GM08714 (cell line): ENCODE results near the gene TMEM201.

ENCODE experiments used
- H3K4me3 ChIP-seq: fragments of 200-500 bp; sonication (Bioruptor generic); 2 replicates; pipeline ENCODE4 v1.5.1; 2014; ENCODE audit warnings: mild to moderate bottlenecking, low read length, inconsistent platforms
- ZNF274 ChIP-seq: IDR thresholded peaks from 2 replicates; pipeline ENCODE4 v1.6.1; 2012; ENCODE audit warnings: mild to moderate bottlenecking, low read depth, low read length

Gene TMEM201

DNA sequence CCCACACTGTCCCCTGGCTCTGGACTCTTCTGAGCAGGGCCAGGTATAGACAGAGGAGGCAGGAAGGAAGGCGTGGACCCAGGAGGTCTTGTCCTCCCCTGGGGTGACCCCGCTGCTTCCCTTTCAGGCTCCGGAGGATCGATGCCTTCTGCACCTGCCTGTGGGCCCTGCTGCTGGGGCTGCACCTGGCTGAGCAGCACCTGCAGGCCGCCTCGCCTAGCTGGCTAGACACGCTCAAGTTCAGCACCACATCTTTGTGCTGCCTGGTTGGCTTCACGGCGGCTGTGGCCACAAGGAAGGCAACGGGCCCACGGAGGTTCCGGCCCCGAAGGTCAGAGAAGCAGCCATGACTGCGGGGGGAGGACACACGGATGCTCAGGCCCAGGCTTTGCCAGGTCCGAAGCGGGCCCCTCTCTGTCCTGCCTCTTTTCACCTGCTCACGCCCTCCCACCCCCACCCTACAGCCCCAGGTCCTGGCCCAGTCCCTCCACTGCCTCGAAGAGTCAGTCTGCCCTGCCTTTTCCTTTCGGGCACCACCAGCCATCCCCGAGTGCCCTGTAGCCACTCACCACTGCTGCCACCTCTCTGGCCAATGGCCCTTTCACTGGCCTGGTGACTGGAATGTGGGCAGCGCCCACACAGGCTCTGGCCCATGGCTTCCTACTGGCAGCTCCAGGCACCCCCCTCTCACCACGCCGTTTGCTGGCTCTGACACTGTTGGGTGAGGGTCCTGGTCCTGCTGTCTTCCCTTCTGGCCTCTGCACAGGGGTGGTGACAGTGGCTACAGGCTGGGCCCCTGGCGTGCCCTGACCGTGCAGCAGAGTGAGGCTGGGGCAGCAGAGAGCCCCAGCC lies 13.5 kb downstream of the TMEM201 start:
- no peak overlapping the region for H3K4me3 ChIP-seq
- TF ChIP-seq ZNF274 = no peak

DNA sequence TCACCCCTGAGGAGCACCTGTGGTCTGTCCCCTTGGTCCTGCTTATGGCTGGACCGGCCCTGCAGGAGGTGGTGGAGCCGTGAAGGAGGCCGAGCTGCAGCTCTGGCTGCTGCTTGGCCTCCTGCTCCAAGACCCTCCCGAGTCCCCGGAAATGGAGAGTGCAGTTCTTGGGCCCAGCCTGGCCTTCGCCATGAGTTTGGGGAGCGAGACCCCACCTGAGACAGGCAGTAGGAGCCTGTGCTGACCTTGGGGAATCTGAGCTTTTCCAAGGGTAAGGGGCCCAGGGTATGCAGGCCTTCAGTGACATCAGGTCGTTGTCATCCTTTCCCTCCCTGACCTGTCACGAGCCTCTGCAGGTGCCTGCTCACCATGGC lies 14.1 kb downstream of the TMEM201 start:
- TF ChIP-seq ZNF274 = no peak
- H3K4me3 ChIP-seq = no peak overlapping the region

DNA sequence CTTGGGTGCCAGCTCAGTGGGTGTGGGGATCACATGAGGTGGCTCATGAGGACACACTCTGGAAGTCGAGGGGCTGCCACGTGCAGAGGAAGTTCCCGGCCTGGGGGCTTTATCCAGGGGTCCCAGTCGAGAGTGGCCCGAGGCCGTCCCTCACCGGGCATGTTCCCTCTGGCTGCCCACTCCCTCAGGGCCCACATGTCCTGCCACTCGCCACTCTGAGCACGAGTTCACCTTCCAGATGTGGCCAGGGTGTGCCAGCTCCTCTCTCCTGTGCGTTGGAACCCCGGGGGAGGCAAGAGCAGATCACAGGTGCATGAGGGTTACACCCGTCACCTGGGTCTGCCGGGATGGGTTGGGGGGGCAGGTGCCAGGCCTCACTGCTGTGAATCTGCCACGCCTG lies 14.6 kb downstream of the TMEM201 start:
- no peak for TF ChIP-seq ZNF274
- H3K4me3 ChIP-seq = no peak overlapping the region

DNA sequence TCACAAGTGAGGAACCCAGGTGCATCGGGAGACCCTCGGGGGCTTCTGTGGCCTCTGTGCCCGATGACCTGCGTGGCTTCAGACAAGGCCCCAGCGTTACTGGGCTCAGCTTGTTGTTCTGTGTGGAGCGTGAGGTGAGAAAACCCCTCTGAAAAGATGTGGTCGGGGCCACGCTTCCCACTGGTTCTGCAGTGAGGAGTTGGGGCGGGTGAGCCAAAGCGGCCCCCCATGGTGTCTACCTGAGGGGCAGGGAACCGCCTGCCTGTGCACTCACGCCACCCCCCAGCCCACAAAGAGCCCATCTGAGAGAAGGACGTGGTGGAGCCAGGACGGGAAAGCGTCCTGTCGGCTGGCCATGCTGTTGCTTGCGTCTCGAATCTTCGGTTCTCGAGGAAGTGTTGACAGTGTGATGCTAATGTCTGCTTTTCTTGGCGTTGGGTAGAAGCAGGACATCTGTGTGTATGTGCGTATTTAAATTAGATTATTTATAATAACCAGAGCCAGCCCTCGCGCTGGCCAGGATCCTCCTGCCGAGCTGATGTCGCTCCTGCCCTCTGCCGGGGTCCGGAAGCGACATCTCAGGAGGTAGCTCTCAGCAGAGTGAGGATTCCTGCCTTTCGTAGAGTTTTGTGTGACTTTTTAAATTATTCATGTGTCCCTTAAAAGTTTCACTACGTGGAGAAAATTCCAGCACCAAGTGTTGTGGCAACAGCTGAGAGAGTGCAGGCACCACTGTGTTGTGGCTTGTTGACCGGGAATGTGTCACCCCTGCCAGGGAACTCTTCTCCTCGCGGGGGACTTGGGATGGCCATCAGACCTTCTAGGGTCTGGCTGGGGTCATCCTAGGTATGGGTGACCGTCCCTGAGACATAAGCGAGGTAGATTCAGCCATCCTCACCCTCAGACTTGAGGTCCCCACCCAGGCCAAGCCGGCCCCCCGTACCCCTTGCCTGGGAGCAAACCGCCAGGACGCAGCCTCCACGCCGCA lies 15.3 kb downstream of the TMEM201 start:
- TF ChIP-seq ZNF274 = no peak
- H3K4me3 ChIP-seq = no peak overlapping the region

DNA sequence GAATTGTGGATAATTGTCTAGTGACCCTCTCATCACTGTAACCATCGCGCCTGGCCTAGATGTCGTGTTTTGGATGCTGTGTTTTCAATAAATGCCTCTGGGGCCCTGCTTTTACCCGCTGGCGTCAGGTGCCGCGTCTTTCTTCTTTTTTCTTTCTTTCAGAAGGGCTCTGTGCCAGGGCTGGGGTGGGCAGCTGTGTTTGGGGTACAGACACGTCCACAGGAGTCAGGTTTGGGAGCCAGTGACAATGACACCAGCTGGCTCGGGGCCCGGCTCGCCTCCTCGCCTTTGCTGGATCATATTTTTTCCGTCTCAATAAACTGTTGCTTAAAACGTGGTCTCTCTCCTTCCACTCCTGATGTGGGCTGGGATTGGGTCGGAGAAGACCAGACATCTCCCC lies 16.1 kb downstream of the TMEM201 start:
- no peak overlapping the region for H3K4me3 ChIP-seq
- no peak for TF ChIP-seq ZNF274

DNA sequence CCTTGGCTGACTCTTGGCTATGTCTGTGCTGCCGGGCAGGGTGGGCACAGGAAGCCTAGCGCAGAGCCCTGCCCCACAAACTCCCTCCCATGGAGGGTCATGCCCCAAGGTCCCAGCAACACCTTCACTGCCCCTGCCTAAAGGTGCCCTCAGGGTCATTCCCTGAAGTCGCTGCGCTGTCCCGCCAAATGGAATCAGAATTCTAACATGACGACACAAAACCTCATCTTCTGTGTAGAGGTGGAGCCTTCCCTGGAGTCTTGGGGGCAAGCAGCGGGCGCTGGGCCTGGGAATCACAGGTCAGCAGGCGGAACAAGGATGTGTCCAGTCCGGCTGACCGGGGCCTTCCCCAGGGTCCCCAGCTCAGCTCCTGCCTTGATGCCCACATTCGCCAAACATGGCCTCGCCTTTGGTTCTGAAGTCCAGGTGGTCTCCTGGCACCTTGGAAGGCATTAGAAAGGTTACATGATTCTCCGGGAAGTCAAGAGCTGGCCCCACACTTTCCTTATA lies 17.3 kb downstream of the TMEM201 start:
- no peak for TF ChIP-seq ZNF274
- no peak overlapping the region for H3K4me3 ChIP-seq

DNA sequence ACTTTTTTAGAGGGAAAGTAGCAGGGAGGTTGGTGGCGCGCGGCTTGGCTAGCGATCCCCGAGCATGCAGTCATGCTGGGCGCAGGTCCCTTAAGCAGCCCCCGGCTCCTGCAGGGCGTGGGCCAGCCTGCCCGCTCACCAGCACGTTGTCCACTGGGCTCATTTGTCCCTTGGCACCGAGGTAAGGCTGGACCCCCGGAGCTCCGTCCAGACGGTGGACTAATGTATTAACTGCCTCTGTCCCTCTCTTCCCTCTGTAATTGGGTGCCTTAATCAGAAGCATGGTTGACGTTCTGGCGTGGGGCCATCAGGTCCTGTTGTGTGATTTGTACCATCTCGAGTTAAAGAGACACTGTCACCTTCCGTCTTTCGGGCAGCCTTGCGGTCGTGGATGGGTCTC lies 17.7 kb downstream of the TMEM201 start:
- TF ChIP-seq ZNF274 = no peak
- no peak overlapping the region for H3K4me3 ChIP-seq

DNA sequence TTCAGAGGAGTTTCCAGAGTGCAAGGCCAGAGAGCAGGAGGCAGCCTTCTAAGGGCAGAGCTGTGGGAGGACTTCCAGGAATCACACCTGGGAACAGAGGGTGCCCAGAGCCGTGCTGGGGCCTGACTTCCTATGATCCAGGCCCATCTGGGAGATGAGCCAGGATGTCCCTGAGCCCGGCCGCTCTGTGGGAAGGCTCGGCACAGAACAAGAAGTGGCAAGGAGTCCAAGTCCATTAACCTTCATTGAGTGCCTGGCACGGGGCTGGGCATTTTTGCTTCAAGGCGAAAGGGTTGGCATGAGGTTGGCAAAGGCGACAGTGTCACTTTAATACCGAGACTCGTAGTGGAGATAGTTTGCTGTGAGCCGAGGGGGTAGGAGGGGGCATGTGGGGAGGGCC lies 18.2 kb downstream of the TMEM201 start:
- no peak overlapping the region for H3K4me3 ChIP-seq
- no peak for TF ChIP-seq ZNF274

DNA sequence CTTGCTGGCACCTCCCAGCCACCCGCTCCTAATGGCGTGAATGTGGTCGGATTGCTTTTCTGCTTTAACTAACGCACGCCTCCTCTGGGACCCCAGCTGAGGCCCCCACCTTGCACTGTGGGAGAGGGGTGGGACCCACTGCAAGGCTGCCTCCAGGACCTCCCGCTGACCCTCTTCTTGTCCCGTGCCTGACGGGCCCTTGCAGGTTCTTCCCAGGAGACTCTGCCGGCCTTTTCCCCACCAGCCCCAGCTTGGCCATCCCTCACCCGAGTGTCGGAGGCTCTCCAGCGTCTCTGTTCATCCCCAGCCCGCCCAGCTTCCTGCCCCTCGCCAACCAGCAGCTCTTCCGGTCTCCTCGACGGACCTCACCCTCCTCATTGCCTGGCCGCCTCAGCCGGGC lies 18.6 kb downstream of the TMEM201 start:
- H3K4me3 ChIP-seq = no peak overlapping the region
- no peak for TF ChIP-seq ZNF274

DNA sequence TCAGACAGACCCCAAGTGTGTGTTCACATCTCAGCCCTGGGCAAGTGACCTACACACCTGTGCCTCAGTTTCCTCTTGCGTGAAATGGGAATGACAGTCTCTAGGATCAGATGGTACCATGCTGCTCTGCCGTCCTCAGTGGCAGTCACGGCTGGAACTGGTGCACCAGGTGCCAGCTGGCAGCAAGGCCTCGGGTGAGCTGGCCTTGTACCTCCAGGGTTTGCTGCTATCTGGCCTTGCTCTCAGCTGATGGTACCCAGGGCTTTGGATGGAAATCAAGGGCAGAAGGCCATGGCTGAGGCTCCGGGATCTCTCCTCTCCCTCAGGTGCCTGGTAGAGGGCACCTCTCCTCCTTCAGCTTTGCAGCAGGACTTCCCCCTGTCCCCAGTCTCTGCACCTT lies 21.3 kb downstream of the TMEM201 start:
- H3K4me3 ChIP-seq = no peak overlapping the region
- no peak for TF ChIP-seq ZNF274

DNA sequence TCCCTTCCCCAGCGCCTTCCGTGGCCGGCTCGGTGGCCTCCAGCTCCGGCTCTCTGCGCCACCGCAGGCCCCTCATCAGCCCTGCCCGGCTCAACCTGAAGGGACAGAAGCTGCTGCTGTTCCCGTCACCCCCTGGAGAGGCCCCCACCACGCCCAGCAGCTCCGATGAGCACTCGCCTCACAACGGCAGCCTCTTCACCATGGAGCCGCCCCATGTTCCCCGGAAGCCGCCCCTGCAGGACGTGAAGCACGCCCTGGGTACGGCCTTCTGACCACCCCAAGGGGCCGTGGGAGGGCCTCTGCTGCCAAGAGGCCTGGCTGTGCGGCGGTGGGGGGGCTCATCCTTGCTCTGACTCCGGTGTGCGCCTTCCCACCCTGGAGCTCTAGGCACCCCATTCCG lies 21.8 kb downstream of the TMEM201 start:
- TF ChIP-seq ZNF274 = no peak
- no peak overlapping the region for H3K4me3 ChIP-seq

DNA sequence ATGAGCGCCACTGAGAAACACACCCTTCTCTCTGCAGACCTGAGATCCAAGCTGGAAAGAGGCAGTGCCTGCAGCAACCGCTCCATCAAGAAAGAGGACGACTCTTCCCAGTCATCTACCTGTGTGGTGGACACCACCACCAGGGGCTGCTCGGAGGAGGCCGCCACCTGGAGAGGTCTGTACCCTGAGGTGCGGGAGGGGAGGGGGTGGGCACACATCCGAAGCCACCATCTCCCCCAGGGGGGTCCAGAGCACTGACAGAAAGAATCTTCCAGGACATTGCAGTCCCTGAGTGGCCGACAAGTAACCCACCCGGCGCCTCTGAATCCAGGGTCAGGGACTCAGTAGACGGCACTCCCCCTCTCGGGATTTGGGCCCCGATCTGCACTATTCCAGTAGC lies 23.0 kb downstream of the TMEM201 start:
- H3K4me3 ChIP-seq = no peak overlapping the region
- no peak for TF ChIP-seq ZNF274

DNA sequence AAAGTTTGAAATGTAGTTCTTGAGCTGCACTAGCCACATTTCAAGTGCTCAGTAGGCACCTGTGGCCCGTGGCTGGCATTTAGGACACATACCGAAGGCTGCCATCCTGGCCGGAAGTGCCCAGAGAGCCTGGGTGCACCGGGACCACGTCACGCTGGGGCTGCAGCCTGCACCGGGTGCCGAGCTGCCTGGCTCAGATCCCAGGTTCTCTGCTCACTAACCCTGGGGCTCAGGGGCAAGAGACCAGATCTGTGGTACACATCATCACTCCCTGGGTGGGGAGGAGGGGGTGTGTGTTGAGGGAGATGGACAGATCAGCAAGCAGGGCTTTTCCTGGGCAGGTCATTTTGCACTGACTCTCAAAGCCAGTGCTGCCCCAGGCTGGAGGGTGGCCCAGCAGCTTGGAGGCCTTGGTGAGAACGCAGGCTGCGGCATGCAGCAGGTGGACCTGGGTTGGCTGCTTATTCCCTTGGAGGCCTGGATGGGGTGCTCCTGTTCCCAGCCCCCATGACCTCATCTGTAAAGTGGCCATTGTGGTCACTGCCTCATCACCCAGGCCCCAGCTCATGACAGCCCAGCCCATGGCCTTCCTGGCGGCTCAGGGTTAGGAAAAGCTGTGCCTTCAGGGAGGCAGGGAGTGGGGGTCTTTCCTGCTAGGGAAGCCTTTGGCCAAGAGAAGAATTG lies 23.6 kb downstream of the TMEM201 start:
- TF ChIP-seq ZNF274 = no peak
- H3K4me3 ChIP-seq = no peak overlapping the region
